Thyroid gland (tissue), 4 donors: ENCODE data around the gene TMEM131L.

ENCODE experiments used
- POLR2A ChIP-seq, 2 donors: fragments of 450-650 bp; IDR thresholded peaks; one replicate each; pipeline ENCODE4 v1.6.1; 2017; ENCODE audit warnings: antibody characterized with exemption in 2 of 2, mild to moderate bottlenecking in 2 of 2, moderate library complexity in 1 of 2
- TF ChIP-seq, protein P1 (sequence below), 6 experiments: fragments of 200-600 bp in 3 of 6; fragments of 450-650 bp in 3 of 6; sonication (generic) in 3 of 6; IDR thresholded peaks; one replicate each; pipeline ENCODE4 v1.5.1; 2016 to 2019; ENCODE audit warnings: antibody characterized with exemption in 6 of 6, mild to moderate bottlenecking in 2 of 6, inconsistent platforms in 1 of 6, moderate library complexity in 1 of 6

DNA sequence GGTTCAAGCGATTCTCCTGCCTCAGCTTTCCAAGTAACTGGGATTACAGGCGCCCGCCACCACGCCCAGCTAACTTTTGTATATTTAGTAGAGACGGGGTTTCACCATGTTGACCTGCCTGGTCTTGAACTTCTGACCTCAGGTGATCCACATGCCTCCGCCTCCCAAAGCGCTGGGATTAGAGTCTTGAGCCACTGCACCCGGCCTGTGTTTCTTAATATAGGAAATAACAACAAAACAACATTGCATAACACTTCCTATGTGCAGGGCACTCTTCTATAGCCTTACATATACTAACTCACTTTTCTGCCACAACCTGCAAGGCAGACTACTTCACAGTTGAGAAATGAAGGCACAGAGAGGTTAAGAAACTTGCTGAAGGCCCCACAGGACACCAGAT, 12.8 kb upstream of the TMEM131L start:
- TF ChIP-seq, protein P1, sequence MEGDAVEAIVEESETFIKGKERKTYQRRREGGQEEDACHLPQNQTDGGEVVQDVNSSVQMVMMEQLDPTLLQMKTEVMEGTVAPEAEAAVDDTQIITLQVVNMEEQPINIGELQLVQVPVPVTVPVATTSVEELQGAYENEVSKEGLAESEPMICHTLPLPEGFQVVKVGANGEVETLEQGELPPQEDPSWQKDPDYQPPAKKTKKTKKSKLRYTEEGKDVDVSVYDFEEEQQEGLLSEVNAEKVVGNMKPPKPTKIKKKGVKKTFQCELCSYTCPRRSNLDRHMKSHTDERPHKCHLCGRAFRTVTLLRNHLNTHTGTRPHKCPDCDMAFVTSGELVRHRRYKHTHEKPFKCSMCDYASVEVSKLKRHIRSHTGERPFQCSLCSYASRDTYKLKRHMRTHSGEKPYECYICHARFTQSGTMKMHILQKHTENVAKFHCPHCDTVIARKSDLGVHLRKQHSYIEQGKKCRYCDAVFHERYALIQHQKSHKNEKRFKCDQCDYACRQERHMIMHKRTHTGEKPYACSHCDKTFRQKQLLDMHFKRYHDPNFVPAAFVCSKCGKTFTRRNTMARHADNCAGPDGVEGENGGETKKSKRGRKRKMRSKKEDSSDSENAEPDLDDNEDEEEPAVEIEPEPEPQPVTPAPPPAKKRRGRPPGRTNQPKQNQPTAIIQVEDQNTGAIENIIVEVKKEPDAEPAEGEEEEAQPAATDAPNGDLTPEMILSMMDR (IDR thresholded peaks at IDR 0.05): no peak
- TF ChIP-seq POLR2A (IDR thresholded peaks at IDR 0.05): no peak
